Activated CD4-positive, alpha-beta memory T cell treated with anti-CD3 and anti-CD28 coated beads for 36 hours (primary cell): ENCODE results near the gene ZHX3. TPM values are rescaled to one million over a fixed set of nuclear protein-coding genes. Genes with fewer than 3 reads are reported as not detected.
A peak's percentile ranks its signal among the peaks of the same experiment; 100 is the strongest.

Experiments
- CTCF ChIA-PET: fragments of 350-600 bp; sonication (Branson Sonifier 250); formaldehyde crosslinking; loops from one replicate; lab custom pipeline; 2021; ENCODE audit warnings: antibody characterized with exemption, inconsistent platforms; lab: Charles Lee
- POLR2A ChIA-PET: fragments of 350-600 bp; sonication (Branson Sonifier 250); formaldehyde crosslinking; loops from one replicate; lab custom pipeline; 2021; ENCODE audit warnings: antibody characterized with exemption; lab: Charles Lee
- DNase-seq: peaks from one replicate; pipeline ENCODE4 v3.0.0-alpha.2; 2020
- H3K27ac Mint-ChIP-seq: one replicate; pipeline ENCODE4 v1.8.0; 2021; ENCODE audit warnings: mixed read lengths
- H3K27me3 Mint-ChIP-seq: one replicate; pipeline ENCODE4 v1.8.0; 2021; ENCODE audit warnings: mixed read lengths
- H3K36me3 Mint-ChIP-seq: one replicate; pipeline ENCODE4 v1.8.0; 2021; ENCODE audit warnings: mixed read lengths
- H3K4me1 Mint-ChIP-seq: one replicate; pipeline ENCODE4 v1.8.0; 2021; ENCODE audit warnings: low read depth, mixed read lengths
- H3K4me3 Mint-ChIP-seq: one replicate; pipeline ENCODE4 v1.8.0; 2021; ENCODE audit warnings: mild to moderate bottlenecking, mixed read lengths
- H3K9me3 Mint-ChIP-seq: one replicate; pipeline ENCODE4 v1.8.0; 2021; ENCODE audit warnings: mixed read lengths
- intact Hi-C: fragments of 100-400 bp; cut with micrococcal nuclease; formaldehyde crosslinking; loops from one replicate; pipeline ENCODE4 v1.15.1; 2023
- total RNA-seq, 2 experiments: library from RNA; stranded (reverse); gene quantifications; one replicate each; pipeline ENCODE4 v1.2.3, GENCODE V29; 2021

The ZHX3 gene
- total RNA-seq, 2 experiments from 2014 or later: 9.4 to 11.3 TPM

- POLR2A ChIA-PET: interaction anchor here (0.5 to 4.3 kb wide), 3 partner anchors 13 to 139 kb away, joined by 3 to 69 read pairs (median 3); no protein-coding TSS in a partner anchor
- no peaks in the 10 kb centered on the region for H3K9me3 Mint-ChIP-seq
- H3K27me3 Mint-ChIP-seq: no peaks in the 10 kb centered on the region
- H3K4me1 Mint-ChIP-seq: peaks cover 88% of the 10 kb centered on the region
- peak overlapping the region; percentile 94 for H3K4me3 Mint-ChIP-seq
- H3K36me3 Mint-ChIP-seq: peaks cover 21% of the 10 kb centered on the region
- H3K27ac Mint-ChIP-seq: peak overlapping the region; percentile 92
- CTCF ChIA-PET: interaction anchor here (1.1 to 4.9 kb wide), 8 partner anchors 9 to 198 kb away, joined by 3 to 60 read pairs (median 6); partner anchors contain the start of gene LPIN3
- DNase-seq: peak; percentile 60
- intact Hi-C loops: loop anchor here (2.0 kb wide), 1 partner anchor 90 kb away; no protein-coding TSS in a partner anchor
These were observed 174.6 kb downstream of the ZHX3 start for GRCh38 chr20:41142919-41143318.

- H3K4me3 Mint-ChIP-seq: peak overlapping the region; percentile 94
- peak; percentile 36 for DNase-seq
- peaks cover 82% of the 10 kb centered on the region for H3K4me1 Mint-ChIP-seq
- H3K9me3 Mint-ChIP-seq: no peaks in the 10 kb centered on the region
- intact Hi-C loops: loop anchor here (2.0 kb wide), 1 partner anchor 91 kb away; no protein-coding TSS in a partner anchor
- H3K36me3 Mint-ChIP-seq: peaks cover 21% of the 10 kb centered on the region
- POLR2A ChIA-PET: interaction anchor here (0.5 to 4.3 kb wide), 3 partner anchors 8 to 138 kb away, joined by 3 to 69 read pairs (median 4); no protein-coding TSS in a partner anchor
- H3K27me3 Mint-ChIP-seq: no peaks in the 10 kb centered on the region
- peak overlapping the region; percentile 92 for H3K27ac Mint-ChIP-seq
- CTCF ChIA-PET: interaction anchor here (1.0 to 4.9 kb wide), 9 partner anchors 9 to 198 kb away, joined by 3 to 60 read pairs (median 5); partner anchors contain the start of gene LPIN3
These were observed 175.3 kb downstream of the ZHX3 start for GRCh38 chr20:41142245-41142644.

GRCh38 chr20:41141153-41141815 lies 176.2 kb downstream of the ZHX3 start:
- DNase-seq: peak; percentile 43

GRCh38 chr20:41140226-41141133 lies 177.1 kb downstream of the ZHX3 start:
- no peaks in the 10 kb centered on the region for H3K27me3 Mint-ChIP-seq
- intact Hi-C loops: no loop called here
- POLR2A ChIA-PET: interaction anchor here (4.3 kb wide), 1 partner anchor 15 kb away, joined by 69 read pairs; no protein-coding TSS in a partner anchor
- H3K4me1 Mint-ChIP-seq: peaks cover 75% of the 10 kb centered on the region
- no peaks in the 10 kb centered on the region for H3K9me3 Mint-ChIP-seq
- H3K27ac Mint-ChIP-seq: peak overlapping the region; percentile 92
- H3K36me3 Mint-ChIP-seq: peaks cover 17% of the 10 kb centered on the region
- CTCF ChIA-PET: interaction anchor here (4.9 kb wide), 1 partner anchor 15 kb away, joined by 60 read pairs; no protein-coding TSS in a partner anchor
- peak overlapping the region; percentile 94 for H3K4me3 Mint-ChIP-seq
- peak; percentile 60 for DNase-seq

More at GRCh38 chr20:41141153-41141815, 176.2 kb downstream of the ZHX3 start:
- H3K4me1 Mint-ChIP-seq: peaks cover 75% of the 10 kb centered on the region
- H3K27me3 Mint-ChIP-seq: no peaks in the 10 kb centered on the region
- H3K36me3 Mint-ChIP-seq: peaks cover 17% of the 10 kb centered on the region
- H3K27ac Mint-ChIP-seq: peak overlapping the region; percentile 92
- H3K9me3 Mint-ChIP-seq: no peaks in the 10 kb centered on the region
- intact Hi-C loops: no loop called here
- POLR2A ChIA-PET: interaction anchor here (1.1 to 4.3 kb wide), 2 partner anchors 9 to 14 kb away, joined by 4 to 69 read pairs; no protein-coding TSS in a partner anchor
- peak overlapping the region; percentile 94 for H3K4me3 Mint-ChIP-seq
- CTCF ChIA-PET: interaction anchor here (1.0 to 4.9 kb wide), 7 partner anchors 9 to 199 kb away, joined by 3 to 60 read pairs (median 6); partner anchors contain the start of gene LPIN3

GRCh38 chr20:41139227-41140093 lies 178.1 kb downstream of the ZHX3 start:
- H3K36me3 Mint-ChIP-seq: peaks cover 17% of the 10 kb centered on the region
- DNase-seq: peak; percentile 63
- CTCF ChIA-PET: interaction anchor here (1.1 to 7.4 kb wide), 5 partner anchors 15 to 199 kb away, joined by 3 to 95 read pairs (median 3); partner anchors contain the start of gene LPIN3

GRCh38 chr20:41138475-41139226 lies 178.9 kb downstream of the ZHX3 start:
- Mint-ChIP-seq H3K9me3 (no peaks in the 10 kb centered on the region), H3K4me3 (peak overlapping the region; percentile 94), H3K4me1 (peaks cover 75% of the 10 kb centered on the region), H3K27ac (peak overlapping the region; percentile 92), H3K27me3 (no peaks in the 10 kb centered on the region), H3K36me3 (peaks cover 17% of the 10 kb centered on the region)
- POLR2A ChIA-PET: interaction anchor here (1.7 to 6.3 kb wide), 2 partner anchors 12 to 19 kb away, joined by 5 to 85 read pairs; no protein-coding TSS in a partner anchor
- intact Hi-C loops: loop anchor here (1.0 to 10.0 kb wide), 6 partner anchors 19 to 554 kb away; partner anchors contain the start of gene ZHX3
- peak; percentile 64 for DNase-seq
- CTCF ChIA-PET: interaction anchor here (0.9 to 7.4 kb wide), 9 partner anchors 16 to 200 kb away, joined by 3 to 95 read pairs (median 3); partner anchors contain the start of gene LPIN3

More at GRCh38 chr20:41139227-41140093, 178.1 kb downstream of the ZHX3 start:
- Mint-ChIP-seq H3K9me3 (no peaks in the 10 kb centered on the region), H3K27me3 (no peaks in the 10 kb centered on the region), H3K4me3 (peak overlapping the region; percentile 94), H3K27ac (peak overlapping the region; percentile 92), H3K4me1 (peaks cover 75% of the 10 kb centered on the region)
- intact Hi-C loops: loop anchor here (1.0 to 10.0 kb wide), 5 partner anchors 18 to 553 kb away; partner anchors contain the start of gene ZHX3
- POLR2A ChIA-PET: interaction anchor here (1.7 to 6.3 kb wide), 2 partner anchors 11 to 18 kb away, joined by 5 to 85 read pairs; no protein-coding TSS in a partner anchor

GRCh38 chr20:41137614-41138474 lies 179.7 kb downstream of the ZHX3 start:
- Mint-ChIP-seq H3K9me3 (no peaks in the 10 kb centered on the region), H3K27me3 (no peaks in the 10 kb centered on the region), H3K4me3 (peak overlapping the region; percentile 94), H3K4me1 (peaks cover 72% of the 10 kb centered on the region), H3K27ac (peak overlapping the region; percentile 92), H3K36me3 (peaks cover 14% of the 10 kb centered on the region)
- intact Hi-C loops: loop anchor here (1.0 to 10.0 kb wide), 5 partner anchors 34 to 555 kb away; partner anchors contain the start of gene ZHX3
- CTCF ChIA-PET: interaction anchor here (0.9 to 7.4 kb wide), 7 partner anchors 17 to 201 kb away, joined by 3 to 95 read pairs (median 5); partner anchors contain the start of gene LPIN3
- POLR2A ChIA-PET: interaction anchor here (1.7 to 6.3 kb wide), 2 partner anchors 13 to 19 kb away, joined by 5 to 85 read pairs; no protein-coding TSS in a partner anchor
- peak; percentile 74 for DNase-seq

GRCh38 chr20:41136680-41137613 lies 180.6 kb downstream of the ZHX3 start, which contains the start of gene PLCG1:
TSS of gene PLCG1 (plus strand) at chr20:41137543. CDS start at chr20:41137642, 99 bp downstream.
- ChIA-PET POLR2A (interaction anchor here (0.5 to 6.3 kb wide), 4 partner anchors 10 to 565 kb away, joined by 3 to 85 read pairs (median 4); no protein-coding TSS in a partner anchor), CTCF (interaction anchor here (0.7 to 7.4 kb wide), 13 partner anchors 9 to 222 kb away, joined by 3 to 95 read pairs (median 12); partner anchors contain the start of gene LPIN3)
- Mint-ChIP-seq H3K4me3 (peak within 1 kb of the TSS; percentile 94), H3K4me1 (peaks cover 64% of the 10 kb centered on the region), H3K27me3 (no peaks in the 10 kb centered on the region), H3K9me3 (no peaks in the 10 kb centered on the region), H3K27ac (peak within 1 kb of the TSS; percentile 92), H3K36me3 (peaks cover 14% of the 10 kb centered on the region)
- intact Hi-C loops: loop anchor here (5.0 to 10.0 kb wide), 3 partner anchors 35 to 298 kb away; partner anchors contain the start of gene ZHX3
- DNase-seq: peak; percentile 89
